Testis (tissue), 3 donors: ENCODE measurements around the gene ZDBF2. TPM values are rescaled to one million over a fixed set of nuclear protein-coding genes. Genes with fewer than 3 reads are reported as not detected.

Source experiments
- DNase-seq: peaks from one replicate; pipeline ENCODE4 v3.0.0-alpha.2; 2019
- H3K27ac ChIP-seq, 2 donors: fragments of 200-600 bp; sonication (generic); one replicate each; pipeline ENCODE4 v1.5.1; 2019
- H3K27me3 ChIP-seq: fragments of 200-600 bp; sonication (generic); one replicate; pipeline ENCODE4 v1.5.1; 2019
- H3K36me3 ChIP-seq: fragments of 200-600 bp; sonication (generic); one replicate; pipeline ENCODE4 v1.5.1; 2017; ENCODE audit warnings: low read depth; ENCODE audit errors: missing control alignments
- H3K4me1 ChIP-seq: fragments of 200-600 bp; sonication (generic); one replicate; pipeline ENCODE4 v1.5.1; 2019
- H3K4me3 ChIP-seq, 2 donors: fragments of 200-600 bp; sonication (generic); one replicate each; pipeline ENCODE4 v1.5.1; 2017 to 2019
- H3K9me3 ChIP-seq: fragments of 200-600 bp; sonication (generic); one replicate; pipeline ENCODE4 v1.5.1; 2017
- CTCF ChIP-seq, 3 experiments: fragments of 450-650 bp in 2 of 3; fragments of 200-600 bp in 1 of 3; sonication (generic) in 1 of 3; IDR thresholded peaks; one replicate each; pipeline ENCODE4 v1.5.1; 2016 to 2019; ENCODE audit warnings: antibody characterized with exemption in 3 of 3, mild to moderate bottlenecking in 2 of 3, moderate library complexity in 1 of 3
- POLR2A ChIP-seq: fragments of 450-650 bp; IDR thresholded peaks from one replicate; pipeline ENCODE4 v1.6.1; 2017; ENCODE audit warnings: antibody characterized with exemption, mild to moderate bottlenecking, moderate library complexity
- WGBS, 2 donors: methylation state at CpG; one replicate each; pipeline ENCODE4 v1.1.5; 2018; 5-methylcytosine and 5-hydroxymethylcytosine counted together
- intact Hi-C: fragments of 100-400 bp; cut with DNase I; formaldehyde crosslinking; loops from one replicate; pipeline ENCODE4 v1.15.1; 2023; ENCODE audit warnings: low total_unique reads
- polyA plus RNA-seq: library from polyadenylated mRNA; stranded (reverse); fragments of 350-450 nt; fragmentation: Illumina TruSeq; extraction: RNeasy Lipid Tissue Mini Kit (QIAGEN cat#74804); gene quantifications from one replicate; pipeline ENCODE4 v1.2.3, GENCODE V29; 2014; ENCODE audit warnings: low read depth, low replicate concordance; ENCODE audit not compliant: insufficient read depth
- total RNA-seq, 2 donors: library from RNA; depleted of rRNA; stranded (reverse); fragments of >200 nt; gene quantifications; one replicate each; pipeline ENCODE4 v1.2.3, GENCODE V29; 2016

Gene ZDBF2
- total and polyA plus RNA-seq, 3 donors from 2014 or later: 6.5 to 18.1 (median 17.7) TPM

DNA sequence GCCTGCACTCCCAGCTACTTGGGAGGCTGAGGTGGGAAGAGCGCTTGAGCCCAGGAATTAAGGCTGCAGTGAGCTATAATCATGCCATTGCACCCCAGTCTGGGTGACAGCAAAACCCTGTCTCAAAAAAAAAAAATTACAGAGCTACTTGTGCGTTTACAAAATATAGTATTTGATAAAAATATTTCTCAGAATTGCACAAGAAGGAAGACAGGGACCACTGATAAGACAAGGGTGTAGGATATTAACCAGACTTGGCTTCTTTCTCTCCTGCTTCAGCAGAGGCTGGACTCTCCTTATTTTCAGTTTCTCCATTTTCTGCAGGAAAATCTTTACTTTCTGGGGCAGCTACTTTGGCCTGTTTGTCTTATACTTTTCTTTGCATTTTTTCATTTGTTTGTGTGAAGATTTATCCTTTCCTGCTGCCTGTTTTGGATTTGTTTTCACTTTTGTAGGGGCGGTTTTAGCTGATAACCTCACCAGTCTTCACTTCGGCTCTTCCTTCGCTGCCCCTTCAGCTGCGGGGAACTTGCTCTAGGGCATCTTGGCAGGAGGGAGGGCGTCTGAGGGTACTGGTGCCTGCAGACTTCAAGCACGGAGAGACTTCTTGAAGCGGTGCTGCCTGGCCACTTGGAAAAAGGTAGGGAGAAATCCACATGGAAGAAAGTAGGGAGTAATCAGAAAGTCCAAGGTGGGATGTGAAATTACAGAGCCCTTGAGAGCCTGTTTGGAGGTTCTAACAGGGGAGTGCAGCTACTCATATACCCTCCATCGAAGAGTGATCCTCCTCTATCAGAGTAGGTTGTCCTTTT is 14.9 kb upstream of the ZDBF2 start:
- H3K36me3 ChIP-seq: no peaks in the 10 kb centered on the region
- H3K4me1 ChIP-seq: no peaks in the 10 kb centered on the region
- no peak overlapping the region for H3K4me3 ChIP-seq
- H3K27me3 ChIP-seq: no peaks in the 10 kb centered on the region
- no peak overlapping the region for H3K27ac ChIP-seq
- TF ChIP-seq POLR2A (no peak), CTCF (IDR thresholded peaks at IDR 0.05) (no peak)
- WGBS, 2 donors: 37 to 47% methylated on average over 10 of the region's 10 CpGs
- no peaks in the 10 kb centered on the region for H3K9me3 ChIP-seq
- no peak for DNase-seq
- intact Hi-C loops: no loop called here

DNA sequence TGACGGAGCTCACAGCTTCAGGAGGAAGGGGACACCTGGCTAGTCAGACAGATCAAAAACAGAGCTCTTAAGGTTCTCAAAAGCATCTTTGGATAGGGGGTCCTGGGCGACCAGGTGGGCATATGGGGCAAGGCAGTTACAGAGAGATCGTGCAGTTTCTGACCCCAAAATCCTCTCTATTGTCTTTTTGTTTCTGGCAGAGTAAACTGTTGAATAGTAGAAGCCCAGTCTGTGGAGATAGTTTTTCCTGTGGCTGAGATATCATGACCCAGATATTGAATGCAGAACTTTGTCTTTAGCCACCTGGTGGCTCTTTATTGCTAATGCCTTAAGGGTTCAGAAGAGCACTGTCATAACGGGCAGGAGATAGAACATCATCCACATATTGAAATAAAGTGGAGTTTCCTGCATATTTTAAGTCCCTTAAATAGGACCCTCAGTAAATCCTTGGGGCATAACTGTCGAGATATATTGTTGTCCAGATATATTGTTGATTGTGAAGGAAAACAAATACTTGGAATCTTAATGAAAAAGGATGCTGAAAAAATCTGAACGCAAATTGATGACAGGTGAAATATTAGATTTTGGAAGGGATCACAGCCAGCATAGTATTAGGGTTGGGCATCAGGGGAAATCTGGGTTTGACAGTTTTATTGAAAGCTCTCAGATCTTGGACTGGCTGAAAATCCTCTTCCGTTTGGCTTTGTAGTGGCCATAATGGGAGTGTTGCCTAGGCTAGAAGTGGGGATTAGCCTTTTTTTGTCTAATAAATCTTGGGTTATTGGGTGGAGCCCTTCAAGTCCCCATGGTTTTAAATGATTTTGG is 14.1 kb upstream of the ZDBF2 start:
- no peaks in the 10 kb centered on the region for H3K9me3 ChIP-seq
- H3K4me1 ChIP-seq: no peaks in the 10 kb centered on the region
- H3K27ac ChIP-seq: no peak overlapping the region
- no peaks in the 10 kb centered on the region for H3K27me3 ChIP-seq
- 41 to 44% methylated on average over 7 of the region's 7 CpGs for WGBS, 2 donors
- peak; percentile 42 to 55 (median 49) for TF ChIP-seq CTCF (IDR thresholded peaks at IDR 0.05)
- TF ChIP-seq POLR2A: no peak
- no peak overlapping the region for H3K4me3 ChIP-seq
- no peaks in the 10 kb centered on the region for H3K36me3 ChIP-seq
- no peak for DNase-seq
- intact Hi-C loops: no loop called here

GRCh38 chr2:206263959-206264603 is 10.4 kb upstream of the ZDBF2 start:
- no peak overlapping the region for H3K4me3 ChIP-seq
- no peaks in the 10 kb centered on the region for H3K4me1 ChIP-seq
- intact Hi-C loops: no loop called here
- TF ChIP-seq CTCF (IDR thresholded peaks at IDR 0.05) (no peak), POLR2A (no peak)
- H3K36me3 ChIP-seq: no peaks in the 10 kb centered on the region
- 30 to 36% methylated on average over 21 of the region's 21 CpGs for WGBS, 2 donors
- H3K27ac ChIP-seq: no peak overlapping the region
- no peaks in the 10 kb centered on the region for H3K9me3 ChIP-seq
- no peak for DNase-seq
- no peaks in the 10 kb centered on the region for H3K27me3 ChIP-seq

DNA sequence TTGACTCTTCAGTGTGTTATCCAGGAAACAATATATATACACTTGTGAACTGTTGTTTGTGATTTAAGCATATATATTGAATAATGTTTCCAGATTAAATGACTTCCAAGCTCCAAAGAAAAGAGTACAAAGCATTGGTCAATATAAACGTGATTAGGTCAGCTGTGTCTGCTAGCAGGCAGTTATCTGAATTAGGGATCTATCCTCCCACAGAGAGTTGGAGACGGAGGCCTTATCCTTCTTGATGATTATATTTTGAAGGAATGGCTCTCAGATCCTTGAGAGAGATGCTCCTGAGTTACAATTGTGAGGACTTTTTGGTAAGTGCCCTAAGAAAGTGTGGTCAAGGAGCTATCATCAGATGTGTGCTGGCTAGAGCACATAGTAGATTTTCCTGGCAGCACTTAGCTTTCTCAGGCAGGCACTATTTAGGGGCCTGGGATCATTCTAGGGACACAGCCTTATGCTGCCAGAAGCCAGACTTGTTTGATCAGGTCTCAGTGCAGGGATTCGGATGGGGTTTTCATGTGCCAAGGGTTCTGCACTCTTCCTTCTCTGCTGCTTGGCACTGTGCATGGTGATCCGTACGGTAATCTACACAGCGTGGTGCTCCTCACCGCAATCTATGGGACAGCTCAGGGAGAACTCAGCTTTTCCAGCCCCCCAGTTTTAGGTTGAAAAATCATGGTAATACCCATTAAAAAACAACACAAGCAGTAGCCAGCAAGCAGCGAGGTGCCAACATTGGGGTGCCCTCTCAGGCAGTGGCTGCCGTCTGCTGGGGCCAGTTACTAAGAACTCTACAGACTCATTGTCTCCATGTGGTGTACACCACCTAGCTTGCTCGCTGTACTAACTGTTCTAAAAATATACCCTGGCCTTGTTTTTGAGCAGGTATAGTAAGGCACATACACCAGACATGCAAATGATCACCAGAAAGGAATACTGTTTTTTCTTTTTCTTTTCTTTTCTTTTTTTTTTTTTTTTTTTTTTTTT is 8.0 kb upstream of the ZDBF2 start:
- intact Hi-C loops: no loop called here
- H3K27me3 ChIP-seq: no peaks in the 10 kb centered on the region
- no peak overlapping the region for H3K27ac ChIP-seq
- no peaks in the 10 kb centered on the region for H3K4me1 ChIP-seq
- no peak overlapping the region for H3K4me3 ChIP-seq
- TF ChIP-seq POLR2A (no peak), CTCF (IDR thresholded peaks at IDR 0.05) (no peak)
- WGBS, 2 donors: 60 to 62% methylated on average over 10 of the region's 10 CpGs
- DNase-seq: no peak
- H3K36me3 ChIP-seq: no peaks in the 10 kb centered on the region
- H3K9me3 ChIP-seq: no peaks in the 10 kb centered on the region
